Stromal cell of bone marrow (primary cell): ENCODE data around the gene S100A3.
A peak's percentile ranks its signal among the peaks of the same experiment; 100 is the strongest.
"Not testable (repeated sequence)": the region's sequence is repeated elsewhere in the genome, so short reads cannot be mapped to it uniquely, and the experiment has no call there.

Experiments used
- DNase-seq: peaks from one replicate; pipeline ENCODE4 v3.0.0-alpha.2; 2012; ENCODE audit warnings: low read depth

S100A3 gene

DNA sequence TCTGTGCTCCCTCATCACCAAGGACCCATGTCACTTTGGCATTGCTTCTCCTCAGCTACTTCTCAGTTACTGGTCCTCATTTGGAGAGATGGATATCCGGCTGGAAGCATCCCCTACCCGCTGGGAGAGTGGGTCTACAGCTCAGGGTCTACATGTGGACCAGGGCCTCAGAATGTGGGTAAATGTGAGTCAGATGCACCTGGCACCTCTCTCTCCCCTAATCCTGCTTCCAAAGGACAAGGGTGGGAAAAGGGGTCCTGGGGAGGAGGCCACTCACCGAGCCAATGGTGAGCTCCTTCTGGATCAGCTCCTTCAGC is 14.2 kb downstream of the S100A3 start:
- no peak for DNase-seq

DNA sequence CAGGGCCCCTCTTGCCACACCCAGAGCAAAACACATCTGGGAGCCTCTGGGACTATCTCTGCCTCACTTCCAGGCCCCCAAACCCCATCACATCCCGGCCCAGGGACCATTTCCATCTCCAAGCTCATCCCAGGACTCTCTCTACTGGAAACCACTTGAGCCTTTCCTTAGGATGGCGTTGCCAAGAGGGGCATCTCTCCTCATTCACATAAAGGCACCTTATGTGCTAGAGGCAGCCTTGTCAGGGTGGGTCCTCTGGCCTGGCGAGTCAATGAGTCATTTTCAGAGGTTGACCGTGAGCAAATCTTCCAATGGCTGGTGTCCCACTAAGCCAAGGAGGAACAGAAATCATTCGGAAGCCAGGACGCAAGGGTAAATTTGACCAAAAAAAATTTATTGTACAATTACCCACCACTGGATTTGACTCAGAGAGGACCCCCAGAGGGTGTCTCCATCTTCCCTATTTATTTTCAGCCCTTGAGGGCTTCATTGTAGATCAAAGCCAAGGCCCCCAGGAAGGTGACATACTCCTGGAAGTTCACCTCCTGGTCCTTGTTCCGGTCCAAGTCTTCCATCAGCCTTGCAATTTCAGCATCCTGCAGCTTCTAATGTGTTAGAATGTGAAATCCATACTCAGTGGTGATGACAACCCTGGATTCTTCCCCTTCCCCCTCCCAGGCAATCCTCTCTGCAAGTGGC is 14.7 kb downstream of the S100A3 start:
- no peak for DNase-seq

DNA sequence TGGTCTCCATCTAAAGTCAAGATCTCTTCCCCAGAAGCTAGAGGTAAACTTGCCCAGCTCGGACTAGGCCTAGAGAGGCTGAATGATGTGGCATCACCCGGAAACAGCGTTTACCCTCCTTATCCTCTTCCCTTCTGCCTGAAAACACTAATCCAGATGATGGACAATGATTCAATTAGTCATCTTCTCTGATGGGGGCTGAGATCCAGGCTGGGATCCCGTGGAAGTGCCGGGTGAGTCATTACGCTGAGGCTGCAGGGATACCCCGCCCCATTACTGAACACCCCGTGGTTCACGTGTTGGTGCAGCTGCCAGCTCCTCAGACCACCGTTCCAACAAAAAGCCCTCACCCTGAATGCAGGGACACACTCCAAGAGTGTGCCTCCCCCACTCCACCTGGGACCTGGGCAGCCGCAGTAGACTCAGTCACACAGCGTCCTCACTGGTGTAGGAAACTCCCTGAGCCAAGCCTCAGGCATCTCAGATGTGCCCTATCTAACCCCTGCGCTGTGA is 15.3 kb downstream of the S100A3 start:
- peak; percentile 91 for DNase-seq

DNA sequence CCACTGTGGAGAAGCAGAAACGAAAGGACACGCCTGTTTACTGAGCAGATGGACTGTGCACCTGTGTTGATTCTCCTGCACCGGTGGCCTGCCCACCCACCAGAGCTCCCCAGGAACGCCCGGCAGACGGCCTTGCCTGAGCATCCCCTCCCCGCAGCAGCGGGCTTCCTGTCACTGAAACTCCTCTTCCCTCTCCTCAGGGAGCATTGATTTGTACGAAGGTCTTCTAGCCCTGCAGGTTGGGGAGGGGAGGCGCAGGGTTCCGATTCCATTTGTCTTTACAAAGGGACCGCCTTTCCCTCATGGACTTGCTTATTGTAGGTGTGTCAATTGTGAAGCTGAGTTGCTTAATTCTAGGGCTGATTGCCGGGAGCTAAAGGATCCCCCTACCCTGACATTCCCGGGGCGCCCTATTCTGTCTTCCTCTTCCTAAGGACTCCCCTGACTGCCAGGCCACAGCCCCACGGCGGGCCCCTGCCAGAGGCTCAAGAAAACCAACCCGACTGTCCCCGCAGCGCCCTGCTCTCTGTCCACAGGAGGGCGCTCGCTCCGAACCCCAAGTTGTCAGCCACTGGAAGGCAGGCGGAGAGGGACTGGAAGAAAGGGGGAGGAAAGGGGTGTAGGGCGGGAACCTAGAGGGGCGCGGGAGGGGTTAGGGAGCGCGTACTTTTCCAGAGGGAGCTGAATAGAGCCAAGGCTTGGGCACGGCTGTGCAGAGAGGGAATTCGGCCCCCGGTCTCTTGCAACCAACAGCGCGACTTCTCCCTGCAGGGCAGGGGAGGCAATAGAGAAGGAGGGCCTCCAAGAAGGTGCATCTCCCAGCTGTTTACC is 16.1 kb downstream of the S100A3 start:
- peak; percentile 88 for DNase-seq

DNA sequence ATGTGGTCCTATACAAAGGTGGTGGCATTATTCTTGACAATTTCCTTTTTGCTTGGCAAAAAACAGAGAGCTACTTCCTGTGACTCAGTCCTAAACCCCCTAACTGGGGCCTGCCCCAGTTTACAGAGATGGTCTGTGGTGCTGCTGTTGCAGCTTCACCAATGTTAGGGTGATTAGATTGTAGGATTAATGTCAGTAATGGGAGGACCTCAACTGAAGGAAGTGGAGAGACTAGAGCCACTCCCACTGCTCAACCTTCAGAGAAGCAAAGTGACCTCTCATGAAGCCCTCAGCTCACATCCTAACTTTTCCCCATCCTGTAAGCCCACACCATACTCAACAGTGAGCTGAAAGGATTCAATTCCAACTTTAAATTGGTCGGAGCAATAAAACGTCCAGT is 16.9 kb downstream of the S100A3 start:
- DNase-seq, result no peak

DNA sequence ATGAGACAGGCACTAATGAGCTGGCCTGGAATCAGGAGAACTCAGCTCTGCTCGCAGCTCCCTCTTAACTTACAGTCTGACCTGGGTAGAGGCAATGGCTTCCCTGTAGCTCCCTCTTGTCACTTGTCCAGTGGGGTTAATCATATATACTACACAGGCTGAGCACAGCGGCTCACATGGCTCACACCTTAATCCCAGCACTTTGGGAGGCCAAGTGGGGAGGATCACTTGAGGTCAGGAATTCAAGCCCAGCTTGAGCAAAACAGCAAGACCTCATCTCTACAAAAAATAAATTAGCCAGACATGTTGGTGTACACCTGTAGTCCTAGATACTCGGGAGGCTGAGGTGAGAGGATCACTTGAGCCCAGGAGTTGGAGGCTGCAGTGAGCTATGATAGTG is 17.4 kb downstream of the S100A3 start:
- no peak for DNase-seq

DNA sequence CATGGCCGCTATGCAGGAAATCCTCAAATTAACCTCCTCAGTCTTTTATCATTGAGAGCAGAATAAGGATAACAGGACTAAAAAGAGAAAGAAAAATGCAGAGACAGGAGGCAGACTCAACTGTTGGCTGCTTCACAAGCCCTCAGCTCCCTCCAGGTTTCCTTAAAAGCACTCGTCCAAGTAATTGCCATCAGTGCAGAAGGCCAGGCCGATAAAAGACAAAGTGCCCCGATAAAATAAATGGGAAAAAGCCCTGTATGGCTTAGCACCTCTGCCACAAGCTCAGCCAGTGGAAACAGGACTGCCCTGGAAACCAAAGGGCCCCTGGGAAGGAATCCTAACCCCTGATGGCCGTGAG is 21.4 kb downstream of the S100A3 start:
- no peak for DNase-seq

DNA sequence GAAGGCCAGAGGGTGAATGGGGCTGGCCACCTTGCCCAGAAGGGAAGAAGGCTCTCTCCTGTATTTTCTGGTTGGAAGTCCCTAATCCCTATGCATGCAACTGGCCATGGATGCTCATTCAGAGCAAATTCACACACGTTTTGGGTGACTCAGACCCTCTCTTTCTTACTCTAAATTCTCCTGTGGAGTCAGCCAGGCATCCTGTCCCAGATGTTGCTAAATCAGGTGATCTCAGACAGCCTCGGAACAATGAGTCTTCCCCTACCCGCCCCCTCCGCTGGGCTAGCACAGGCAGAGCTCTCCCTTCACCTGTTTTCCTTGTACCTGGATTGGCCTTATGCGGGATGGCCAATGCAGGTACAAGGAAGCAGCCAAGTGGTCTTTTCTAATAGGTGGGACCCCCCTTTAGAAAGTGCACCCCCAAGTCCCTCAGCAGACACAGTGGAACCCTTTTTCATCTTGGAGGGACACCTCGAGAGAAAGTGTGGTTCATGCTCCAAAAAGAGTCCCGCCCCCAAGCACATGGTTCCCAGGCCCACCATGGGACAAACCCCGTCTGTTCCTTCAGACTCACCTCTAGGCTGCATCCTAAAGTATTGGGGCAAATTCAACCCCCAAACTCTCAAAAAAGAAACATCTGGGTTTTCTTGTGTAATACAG is 21.9 kb downstream of the S100A3 start:
- DNase-seq, result no peak

DNA sequence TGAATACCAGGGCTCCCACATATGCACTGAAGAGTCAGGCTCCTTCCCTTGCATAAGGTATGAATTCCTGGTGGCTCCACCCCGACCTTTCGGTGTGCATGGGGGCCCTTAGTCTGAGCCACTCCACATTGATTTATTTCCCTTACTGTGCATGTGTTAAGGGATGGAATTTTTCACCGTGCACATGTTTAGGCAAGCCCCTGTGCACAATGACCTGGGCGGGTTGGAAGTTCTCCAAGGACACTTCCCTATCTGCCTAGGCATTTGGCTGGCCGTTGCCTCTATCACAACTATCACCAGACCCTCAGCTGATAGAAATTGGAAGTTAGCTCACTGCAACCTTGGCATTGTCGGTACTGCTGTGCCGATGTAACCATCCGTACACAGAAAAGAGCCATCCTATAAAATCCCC is 22.9 kb downstream of the S100A3 start:
- no peak for DNase-seq

DNA sequence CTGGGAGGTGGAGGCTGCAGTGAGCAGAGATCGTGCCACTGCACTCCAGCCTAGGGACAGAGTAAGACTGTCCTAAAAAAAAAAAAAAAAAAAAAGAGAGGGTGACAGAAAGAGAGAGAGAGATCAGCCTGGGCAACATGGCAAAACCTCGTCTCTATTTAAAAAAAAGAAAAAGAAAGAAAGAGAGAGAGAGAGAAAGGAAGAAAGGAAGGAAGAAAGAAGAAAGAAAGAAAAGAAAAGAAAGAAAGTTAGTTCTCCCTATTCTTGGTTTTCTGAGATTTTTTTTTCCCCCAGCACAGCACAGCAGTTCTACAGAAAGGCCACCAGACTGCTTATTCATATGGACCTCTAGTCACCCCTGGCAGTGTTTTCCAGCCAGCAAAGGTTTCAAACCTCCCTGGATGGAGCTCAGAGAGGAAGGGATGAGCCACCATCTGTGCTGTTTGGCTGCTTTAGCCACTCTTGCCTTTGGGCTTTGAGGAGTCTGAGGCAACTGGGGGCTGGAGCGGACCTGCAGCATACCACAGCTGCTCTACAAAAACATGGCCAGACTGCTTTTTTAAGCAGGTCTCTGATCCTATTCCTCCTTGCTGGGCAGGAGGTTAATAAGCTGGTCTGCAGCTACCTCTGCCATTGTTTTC is 23.9 kb downstream of the S100A3 start:
- DNase-seq, result no peak

DNA sequence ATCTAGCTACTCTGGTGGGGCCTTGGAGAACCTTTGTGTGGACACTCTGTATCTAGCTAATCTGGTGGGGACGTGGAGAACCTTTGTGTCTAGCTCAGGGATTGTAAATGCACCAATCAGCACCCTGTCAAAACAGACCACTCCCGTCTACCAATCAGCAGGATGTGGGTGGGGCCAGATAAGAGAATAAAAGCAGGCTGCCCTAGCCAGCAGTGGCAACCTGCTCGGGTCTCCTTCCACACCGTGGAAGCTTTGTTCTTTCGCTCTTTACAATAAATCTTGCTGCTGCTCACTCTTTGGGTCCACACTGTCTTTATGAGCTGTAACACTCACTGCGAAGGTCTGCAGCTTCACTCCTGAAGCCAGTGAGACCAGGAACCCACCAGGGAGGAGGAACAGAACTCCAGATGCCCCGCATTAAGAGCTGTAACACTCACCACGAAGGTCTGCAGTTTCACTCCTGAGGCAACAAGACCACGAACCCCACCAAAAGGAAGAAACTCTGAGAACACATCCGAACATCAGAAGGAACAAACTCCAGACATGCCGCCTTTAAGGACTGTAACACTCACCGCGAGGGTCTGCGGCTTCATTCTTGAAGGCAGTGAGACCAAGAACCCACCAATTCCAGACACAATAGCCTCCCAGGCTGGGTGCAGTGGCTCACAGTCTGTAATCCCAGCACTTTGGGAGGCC is 26.6 kb downstream of the S100A3 start:
- DNase-seq, result not testable (repeated sequence)

DNA sequence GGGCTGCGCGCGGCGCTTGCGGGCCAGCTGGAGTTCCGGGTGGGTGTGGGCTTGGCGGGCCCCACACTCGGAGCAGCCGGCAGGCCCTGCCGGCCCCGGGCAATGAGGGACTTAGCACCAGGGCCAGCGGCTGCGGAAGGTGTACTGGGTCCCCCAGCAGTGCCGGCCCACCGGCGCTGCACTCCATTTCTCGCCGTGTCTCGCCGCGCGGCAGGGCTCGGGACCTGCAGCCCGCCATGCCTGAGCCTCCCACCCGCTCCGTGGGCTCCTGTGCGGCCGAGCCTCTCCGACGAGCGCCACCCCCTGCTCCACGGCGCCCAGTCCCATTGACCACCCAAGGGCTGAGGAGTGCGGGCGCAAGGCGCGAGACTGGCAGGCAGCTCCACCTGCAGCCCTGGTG is 27.2 kb downstream of the S100A3 start:
- DNase-seq, result not testable (repeated sequence)

DNA sequence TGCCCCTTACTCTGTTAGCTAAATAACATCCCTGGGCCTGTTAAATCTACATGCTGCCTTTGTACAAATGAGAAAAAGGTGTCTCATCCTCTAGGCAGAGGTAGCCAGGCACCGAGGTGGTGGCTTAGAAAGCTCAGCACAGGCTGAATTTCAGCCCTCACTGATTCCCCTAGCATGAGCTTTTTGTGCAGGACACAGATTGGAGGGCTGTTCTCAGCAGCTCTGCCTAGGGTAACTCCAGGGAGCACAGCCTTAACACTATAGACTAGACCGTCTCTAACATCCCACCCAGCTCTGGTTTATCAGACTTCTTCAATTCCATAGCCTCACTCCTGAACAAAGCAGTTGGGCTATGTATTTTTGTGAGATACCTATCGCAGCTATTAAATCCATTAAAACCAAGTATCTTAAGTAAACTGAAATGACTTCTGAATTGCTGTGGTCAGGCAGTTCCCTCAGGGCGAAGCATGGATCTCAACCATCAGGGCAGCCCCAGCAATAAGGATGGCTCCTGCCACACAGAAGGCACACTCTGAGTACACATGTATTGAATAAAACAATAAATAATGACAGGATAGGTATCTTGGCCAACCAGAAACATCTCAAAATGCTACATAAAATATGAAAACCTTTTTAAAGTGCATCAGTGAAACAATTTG is 28.1 kb downstream of the S100A3 start:
- DNase-seq, result no peak

DNA sequence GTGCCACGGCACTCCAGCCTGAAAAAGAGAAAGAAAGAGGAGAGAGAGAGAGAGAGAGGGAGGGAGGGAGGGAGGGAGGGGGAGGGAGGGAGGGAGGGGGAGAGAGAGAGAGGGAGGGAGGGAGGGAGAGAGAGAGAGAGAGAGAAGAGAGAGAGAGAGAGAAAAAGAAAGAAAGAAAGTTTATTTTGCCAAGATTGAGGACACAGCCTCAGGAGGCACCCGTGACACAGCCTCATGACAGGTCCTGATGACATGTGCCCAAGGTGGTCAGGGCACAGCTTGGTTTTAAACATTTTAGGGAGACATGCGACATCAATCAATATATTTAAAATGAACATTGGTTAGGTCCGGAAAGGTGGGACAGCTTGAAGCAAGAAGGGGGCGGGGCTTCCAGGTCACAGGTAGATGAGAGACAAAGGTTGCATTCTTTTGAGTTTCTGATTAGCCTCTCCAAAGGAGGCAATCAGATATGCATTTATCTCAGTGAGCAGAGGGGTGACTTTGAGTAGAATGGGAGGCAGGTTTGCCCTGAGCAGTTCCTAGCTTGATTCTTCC is 28.8 kb downstream of the S100A3 start:
- DNase-seq, result not testable (repeated sequence)

DNA sequence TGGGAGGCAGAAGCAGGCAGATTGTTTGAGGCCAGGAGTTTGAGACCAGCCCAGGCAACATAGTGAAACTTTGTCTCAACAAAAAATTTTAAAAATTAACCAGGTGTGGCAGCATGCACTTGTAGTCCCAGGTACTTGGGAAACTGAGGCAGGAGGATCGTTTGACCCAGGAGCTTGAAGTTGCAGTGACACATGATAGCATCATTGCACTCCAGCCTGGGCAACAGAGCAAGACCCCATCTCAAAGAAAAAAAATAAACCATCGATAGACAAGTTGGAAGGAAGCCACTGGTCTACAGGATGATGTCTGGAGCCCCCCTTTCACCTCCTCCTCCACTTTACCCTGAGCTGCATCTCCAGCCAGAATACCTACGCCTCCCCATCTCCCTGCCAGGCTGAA is 29.8 kb downstream of the S100A3 start:
- no peak for DNase-seq

DNA sequence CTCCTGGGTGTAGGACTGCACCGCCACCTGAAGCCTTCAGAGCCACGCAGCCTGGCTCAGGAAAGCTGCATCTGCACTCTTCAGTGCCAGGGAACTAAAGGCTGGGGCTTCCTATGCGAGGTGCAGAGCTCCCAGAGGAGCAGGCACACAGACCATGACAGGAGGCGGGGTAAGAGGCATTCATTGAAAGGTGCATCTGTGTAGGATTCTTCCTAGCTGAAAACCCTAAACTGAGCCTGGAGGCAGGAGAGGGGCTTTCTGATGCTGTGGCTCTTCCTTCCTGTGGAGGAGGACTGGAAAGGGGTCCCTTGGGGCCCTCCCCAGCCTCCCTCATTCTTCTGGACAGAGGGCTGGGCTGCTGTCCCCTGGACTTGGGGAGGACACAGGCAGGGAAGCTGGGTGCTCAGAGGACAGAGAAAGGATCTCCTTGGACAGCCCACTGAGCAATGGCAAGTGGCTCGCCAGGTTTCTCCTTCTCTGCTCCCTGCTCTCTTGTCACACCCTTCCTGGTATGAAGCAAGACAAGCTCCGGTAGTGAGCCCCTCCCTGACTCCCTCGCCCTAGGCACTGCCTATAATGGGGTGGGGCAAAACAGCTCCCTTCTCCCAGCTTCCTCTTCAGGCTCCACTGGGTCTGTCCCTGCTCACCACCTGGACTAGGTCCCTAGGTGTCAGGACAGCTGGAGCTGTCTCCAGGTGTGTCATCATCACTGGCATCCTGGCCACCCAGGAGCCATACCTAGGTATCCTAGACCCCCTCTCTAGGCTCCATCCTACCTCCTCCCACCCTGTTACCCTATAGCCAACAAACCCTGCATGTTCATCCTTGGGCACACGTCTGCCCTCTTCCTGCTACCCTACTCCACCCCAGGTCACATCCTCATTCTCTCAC is 33.3 kb downstream of the S100A3 start:
- DNase-seq, result no peak

DNA sequence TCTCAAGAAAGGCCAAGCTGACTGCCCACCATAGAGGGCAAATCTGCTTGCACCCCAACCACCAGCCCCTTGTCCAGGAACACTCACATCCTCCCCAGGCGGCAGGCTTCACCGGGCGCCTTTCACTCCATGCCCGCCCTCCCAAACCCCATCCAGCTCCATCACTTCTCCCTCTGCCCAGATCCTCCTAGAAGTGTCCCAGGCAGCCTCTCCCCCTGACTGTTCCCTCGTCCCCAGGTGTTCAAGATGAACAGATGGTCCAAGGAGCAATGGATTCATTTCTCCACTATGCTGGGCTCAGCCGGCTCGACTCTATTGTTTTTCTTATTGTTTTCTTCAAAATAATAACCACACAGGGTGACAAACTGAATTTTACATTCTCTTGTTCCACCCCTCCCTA is 35.4 kb downstream of the S100A3 start:
- DNase-seq, result no peak

DNA sequence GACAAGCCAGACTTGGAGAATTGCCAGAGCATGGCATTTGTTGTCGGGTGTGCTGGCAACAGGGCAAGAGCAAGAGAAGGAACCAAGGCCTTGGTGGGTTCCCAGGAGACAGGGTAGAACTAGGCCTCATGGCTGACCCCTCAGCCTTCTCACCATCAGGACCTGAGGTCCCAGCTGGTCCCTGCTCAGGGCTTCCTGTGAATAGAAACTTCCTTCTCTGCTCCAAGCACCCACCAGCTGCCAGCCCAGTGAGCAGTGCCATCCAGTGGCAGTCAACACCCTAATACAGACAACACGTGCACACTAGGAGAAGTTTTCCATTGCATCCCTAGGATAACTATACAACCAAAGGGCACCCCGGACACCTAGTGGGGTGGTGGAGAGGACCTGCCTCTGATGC is 36.0 kb downstream of the S100A3 start:
- DNase-seq, result no peak

DNA sequence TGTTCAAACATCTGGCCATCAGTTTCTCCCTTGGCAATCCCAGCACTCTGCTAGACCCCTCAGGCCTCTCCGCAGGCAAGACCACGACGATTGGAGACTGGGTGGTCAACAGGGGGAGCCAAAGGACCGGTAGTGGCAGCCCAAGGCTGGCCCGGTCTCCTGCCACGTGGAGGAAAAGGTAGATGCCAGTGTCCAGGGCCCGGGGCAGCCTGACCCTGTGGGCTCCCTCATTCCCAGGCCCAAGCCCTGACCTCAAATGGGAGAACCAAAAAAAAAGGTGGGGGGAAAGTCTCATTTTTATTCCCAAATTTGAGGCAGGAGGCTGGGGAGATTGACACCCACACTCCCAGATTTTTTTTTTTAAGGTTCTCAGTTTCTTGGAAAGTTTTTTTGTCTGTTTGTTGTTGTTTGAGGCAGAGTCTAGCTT is 38.1 kb downstream of the S100A3 start:
- peak; percentile 38 for DNase-seq

DNA sequence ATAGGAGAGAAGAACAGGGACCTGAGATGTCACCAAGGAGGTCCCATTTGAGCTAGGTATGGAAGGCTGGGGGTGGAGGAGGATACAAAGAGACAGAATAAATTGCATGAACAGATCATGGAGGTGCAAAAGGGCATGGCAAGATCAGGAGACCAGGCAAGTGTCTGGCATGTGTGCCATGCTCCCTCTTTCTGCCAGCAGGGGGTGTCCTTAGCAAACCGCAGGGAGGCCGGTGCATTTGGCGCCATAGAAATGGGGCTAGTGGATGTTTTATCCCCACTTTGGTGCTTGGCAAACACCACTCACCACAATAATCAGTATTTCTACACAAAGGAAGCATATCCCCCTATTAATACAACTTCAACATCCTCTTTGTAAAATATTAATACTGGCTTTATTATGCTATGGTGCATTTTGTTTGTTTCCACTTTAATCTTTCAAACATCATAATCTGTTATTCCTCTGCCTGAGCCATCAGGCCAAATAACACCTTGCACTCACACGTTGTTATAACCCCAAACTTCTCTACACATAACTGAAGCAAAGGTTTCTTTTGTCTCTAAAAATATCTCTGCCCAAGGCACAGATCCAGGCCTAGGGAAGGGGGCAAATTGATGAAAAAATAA is 39.2 kb downstream of the S100A3 start:
- DNase-seq, result no peak
